Measurements from ENCODE around the gene FLNB. TPM values are rescaled to one million over a fixed set of nuclear protein-coding genes. Genes with fewer than 3 reads are reported as not detected.

Gene FLNB
- total RNA-seq, 1 donor from 2014 or later, result 42.2 TPM

GRCh38 chr3:58129041-58129770 lies 121.0 kb downstream of the FLNB start:
- intact Hi-C loops (cut with micrococcal nuclease), result no loop called here

GRCh38 chr3:58130591-58130990 lies 122.4 kb downstream of the FLNB start:
- intact Hi-C loops (cut with micrococcal nuclease), result no loop called here

- intact Hi-C loops (cut with micrococcal nuclease), result no loop called here
Observed at GRCh38 chr3:58131101-58131825, 123.0 kb downstream of the FLNB start.

GRCh38 chr3:58132850-58133249 lies 124.6 kb downstream of the FLNB start:
- intact Hi-C loops (cut with micrococcal nuclease), result no loop called here

- intact Hi-C loops (cut with micrococcal nuclease), result no loop called here
Observed at GRCh38 chr3:58134468-58134867, 126.2 kb downstream of the FLNB start.

- intact Hi-C loops (cut with micrococcal nuclease), result no loop called here
Observed at GRCh38 chr3:58135712-58136543, 127.7 kb downstream of the FLNB start.

GRCh38 chr3:58137306-58137705 lies 129.1 kb downstream of the FLNB start:
- intact Hi-C loops (cut with micrococcal nuclease), result no loop called here

GRCh38 chr3:58141766-58142345 lies 133.6 kb downstream of the FLNB start:
- intact Hi-C loops (cut with micrococcal nuclease), result no loop called here

GRCh38 chr3:58143417-58144055 lies 135.3 kb downstream of the FLNB start:
- intact Hi-C loops (cut with micrococcal nuclease), result no loop called here

GRCh38 chr3:58144478-58145325 lies 136.5 kb downstream of the FLNB start:
- intact Hi-C loops (cut with micrococcal nuclease), result no loop called here

- intact Hi-C loops (cut with micrococcal nuclease), result no loop called here
Observed at GRCh38 chr3:58148049-58148448, 139.8 kb downstream of the FLNB start.

- intact Hi-C loops (cut with micrococcal nuclease), result no loop called here
Observed at GRCh38 chr3:58150130-58150809, 142.0 kb downstream of the FLNB start.

- intact Hi-C loops (cut with micrococcal nuclease), result no loop called here
Observed at GRCh38 chr3:58150810-58151199, 142.6 kb downstream of the FLNB start.

GRCh38 chr3:58151637-58152036 lies 143.4 kb downstream of the FLNB start:
- intact Hi-C loops (cut with micrococcal nuclease), result no loop called here

- intact Hi-C loops (cut with micrococcal nuclease), result no loop called here
Observed at GRCh38 chr3:58152225-58153015, 144.2 kb downstream of the FLNB start.

- intact Hi-C loops (cut with micrococcal nuclease), result no loop called here
Observed at GRCh38 chr3:58153371-58153770, 145.1 kb downstream of the FLNB start.

- intact Hi-C loops (cut with micrococcal nuclease), result no loop called here
Observed at GRCh38 chr3:58154626-58155449, 146.6 kb downstream of the FLNB start.

- intact Hi-C loops (cut with micrococcal nuclease), result no loop called here
Observed at GRCh38 chr3:58155838-58156237, 147.6 kb downstream of the FLNB start.
